ENCODE measurements around the gene CPT1A.

- TF ChIP-seq EZH2phosphoT487 (IDR thresholded peaks at IDR 0.05; ENCODE audit: insufficient read depth, low read depth), result no peak
- TF ChIP-seq EZH2 (IDR thresholded peaks at IDR 0.05; ENCODE audit: insufficient read depth, poor library complexity, severe bottlenecking), result no peak
These were observed 28.8 kb upstream of the CPT1A start for GRCh38 chr11:68870470-68870869.
